WTC11 (cell line): Measurements from ENCODE around the gene CYBB. TPM values are rescaled to one million over a fixed set of nuclear protein-coding genes. Genes with fewer than 3 reads are reported as not detected.

Experiments
- ATAC-seq: fragments of 200-7000 bp; cut with Tn5 transposase; 2 replicates; pipeline ENCODE4 v1.10.0; 2021; ENCODE audit warnings: mild to moderate bottlenecking, moderate library complexity
- CTCF ChIA-PET: fragments of 300-600 bp; sonication (Branson Sonifier 250); formaldehyde crosslinking; loops from one replicate; lab custom pipeline; 2021; ENCODE audit warnings: antibody characterized with exemption; lab: Charles Lee
- POLR2A ChIA-PET: fragments of 350-600 bp; sonication (Branson Sonifier 250); formaldehyde crosslinking; loops from one replicate; lab custom pipeline; 2021; ENCODE audit warnings: antibody characterized with exemption; lab: Charles Lee
- DNase-seq: peaks from one replicate; pipeline ENCODE4 v3.0.0; 2021; ENCODE audit warnings: low spot score
- H3K27ac Mint-ChIP-seq: 2 replicates; pipeline ENCODE4 v1.8.0; 2021; ENCODE audit warnings: mixed read lengths
- H3K27me3 Mint-ChIP-seq: 2 replicates; pipeline ENCODE4 v1.8.0; 2021; ENCODE audit warnings: low read depth, mild to moderate bottlenecking, moderate library complexity, mixed read lengths
- H3K36me3 Mint-ChIP-seq: 2 replicates; pipeline ENCODE4 v1.8.0; 2021; ENCODE audit warnings: mixed read lengths
- H3K4me1 Mint-ChIP-seq: 2 replicates; pipeline ENCODE4 v1.8.0; 2022; ENCODE audit warnings: mixed read lengths
- H3K4me3 Mint-ChIP-seq: 2 replicates; pipeline ENCODE4 v1.8.0; 2021; ENCODE audit warnings: mild to moderate bottlenecking, moderate library complexity, mixed read lengths
- H3K9me3 Mint-ChIP-seq: 2 replicates; pipeline ENCODE4 v1.8.0; 2021; ENCODE audit warnings: mixed read lengths
- CREM ChIP-seq: sonication (generic); formaldehyde crosslinking; IDR thresholded peaks from 2 replicates; pipeline ENCODE4 v1.8.1; 2022; ENCODE audit warnings: mild to moderate bottlenecking, missing genetic modification reagents, moderate library complexity
- FOXJ3 ChIP-seq: sonication (generic); formaldehyde crosslinking; IDR thresholded peaks from 2 replicates; pipeline ENCODE4 v1.9.0; 2021; ENCODE audit warnings: missing genetic modification reagents, mild to moderate bottlenecking, borderline replicate concordance
- GABPB1 ChIP-seq: sonication (generic); formaldehyde crosslinking; IDR thresholded peaks from 2 replicates; pipeline ENCODE4 v1.8.1; 2023; ENCODE audit warnings: mild to moderate bottlenecking, missing genetic modification reagents
- GTF2I ChIP-seq: fragments of 250-450 bp; sonication (Bioruptor Pico); conservative IDR thresholded peaks from 2 replicates; pipeline ENCODE4 v1.4.0; 2021; ENCODE audit warnings: mild to moderate bottlenecking
- HMGA2 ChIP-seq: fragments of 250-450 bp; sonication (Bioruptor Pico); IDR thresholded peaks from 2 replicates; pipeline ENCODE4 v1.4.0; 2021; ENCODE audit warnings: mild to moderate bottlenecking, moderate library complexity
- NFE2L1 ChIP-seq: sonication (generic); formaldehyde crosslinking; IDR thresholded peaks from 2 replicates; pipeline ENCODE4 v1.8.1; 2023; ENCODE audit warnings: missing genetic modification reagents
- NFYB ChIP-seq: sonication (generic); formaldehyde crosslinking; conservative IDR thresholded peaks from 2 replicates; pipeline ENCODE4 v1.8.0; 2022; ENCODE audit warnings: low read depth, missing genetic modification reagents
- OVOL2 ChIP-seq: fragments of 250-450 bp; sonication (Bioruptor Pico); IDR thresholded peaks from 2 replicates; pipeline ENCODE4 v1.9.0; 2021; ENCODE audit warnings: mild to moderate bottlenecking, borderline replicate concordance
- PRRX2 ChIP-seq: fragments of 250-450 bp; sonication (Bioruptor Pico); IDR thresholded peaks from 2 replicates; pipeline ENCODE4 v1.8.0; 2021; ENCODE audit warnings: mild to moderate bottlenecking
- RORB ChIP-seq: fragments of 250-450 bp; sonication (Bioruptor Pico); IDR thresholded peaks from 2 replicates; pipeline ENCODE4 v1.9.0; 2021; ENCODE audit warnings: mild to moderate bottlenecking
- SMAD3 ChIP-seq: sonication (generic); formaldehyde crosslinking; IDR thresholded peaks from 2 replicates; pipeline ENCODE4 v1.8.0; 2022; ENCODE audit warnings: missing genetic modification reagents, mild to moderate bottlenecking, borderline replicate concordance
- SP1 ChIP-seq: sonication (generic); formaldehyde crosslinking; conservative IDR thresholded peaks from 2 replicates; pipeline ENCODE4 v1.8.1; 2022; ENCODE audit warnings: missing genetic modification reagents
- ZNF138 ChIP-seq: sonication (generic); formaldehyde crosslinking; conservative IDR thresholded peaks from 2 replicates; pipeline ENCODE4 v1.8.1; 2022; ENCODE audit warnings: mild to moderate bottlenecking, moderate library complexity, missing genetic modification reagents
- ZNF671 ChIP-seq: fragments of 250-450 bp; sonication (Bioruptor Pico); IDR thresholded peaks from 2 replicates; pipeline ENCODE4 v1.8.0; 2021; ENCODE audit warnings: mild to moderate bottlenecking
- total RNA-seq: library from RNA; stranded (reverse); gene quantifications from 3 replicates; pipeline ENCODE4 v1.2.3, GENCODE V29; 2021
- TF ChIP-seq, protein P1 (sequence below): sonication (generic); formaldehyde crosslinking; IDR thresholded peaks from 2 replicates; pipeline ENCODE4 v1.8.0; 2022; ENCODE audit warnings: mild to moderate bottlenecking, missing genetic modification reagents
- TF ChIP-seq, protein P2 (sequence below): sonication (generic); formaldehyde crosslinking; IDR thresholded peaks from 2 replicates; pipeline ENCODE4 v1.8.1; 2022; ENCODE audit warnings: missing genetic modification reagents, borderline replicate concordance
- TF ChIP-seq, protein P3 (sequence below): fragments of 250-450 bp; sonication (Bioruptor Pico); IDR thresholded peaks from 2 replicates; pipeline ENCODE4 v1.9.0; 2021; ENCODE audit warnings: moderate library complexity, mild to moderate bottlenecking, inconsistent platforms, borderline replicate concordance
- TF ChIP-seq, protein P4 (sequence below): sonication (generic); formaldehyde crosslinking; IDR thresholded peaks from 2 replicates; pipeline ENCODE4 v1.8.1; 2022; ENCODE audit warnings: low read depth, missing genetic modification reagents, borderline replicate concordance
- TF ChIP-seq, protein P5 (sequence below): sonication (generic); formaldehyde crosslinking; conservative IDR thresholded peaks from 2 replicates; pipeline ENCODE4 v1.8.1; 2022; ENCODE audit warnings: mild to moderate bottlenecking, missing genetic modification reagents
- TF ChIP-seq, protein P6 (sequence below): fragments of 250-450 bp; sonication (Bioruptor Pico); IDR thresholded peaks from 2 replicates; pipeline ENCODE4 v1.8.0; 2021; ENCODE audit warnings: mild to moderate bottlenecking
- TF ChIP-seq, protein P7 (sequence below): sonication (generic); formaldehyde crosslinking; IDR thresholded peaks from 2 replicates; pipeline ENCODE4 v1.8.1; 2022; ENCODE audit warnings: low read depth, mild to moderate bottlenecking, moderate library complexity, missing genetic modification reagents, borderline replicate concordance

CYBB gene
- total RNA-seq, 1 experiment from 2014 or later: 0.22 TPM

DNA sequence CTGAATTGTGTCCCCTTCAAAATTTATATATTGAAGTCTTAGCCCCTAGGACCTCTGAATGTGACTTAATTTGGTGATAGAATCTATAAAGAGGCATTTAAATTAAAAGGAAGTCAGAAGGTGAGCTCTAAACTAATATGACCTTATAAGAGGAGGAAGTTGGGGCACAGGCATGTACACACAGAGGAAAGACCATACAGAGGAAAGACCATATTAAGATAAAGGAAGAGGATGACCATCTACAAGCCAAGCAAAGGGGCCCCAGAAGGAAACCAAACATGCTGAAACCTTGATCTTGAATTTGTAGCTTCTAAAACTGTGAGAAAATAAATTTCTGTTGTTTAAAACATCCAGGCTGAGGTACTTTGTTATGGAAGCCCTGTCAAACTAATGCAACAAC is 26.9 kb upstream of the CYBB start (continued):
- TF ChIP-seq, protein P1, sequence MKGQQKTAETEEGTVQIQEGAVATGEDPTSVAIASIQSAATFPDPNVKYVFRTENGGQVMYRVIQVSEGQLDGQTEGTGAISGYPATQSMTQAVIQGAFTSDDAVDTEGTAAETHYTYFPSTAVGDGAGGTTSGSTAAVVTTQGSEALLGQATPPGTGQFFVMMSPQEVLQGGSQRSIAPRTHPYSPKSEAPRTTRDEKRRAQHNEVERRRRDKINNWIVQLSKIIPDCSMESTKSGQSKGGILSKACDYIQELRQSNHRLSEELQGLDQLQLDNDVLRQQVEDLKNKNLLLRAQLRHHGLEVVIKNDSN: no peak
- TF ChIP-seq ZNF671 (CRISPR knock-in tag): no peak
- no peak for TF ChIP-seq HMGA2
- TF ChIP-seq ZNF138 (CRISPR knock-in tag): no peak
- TF ChIP-seq SP1 (CRISPR knock-in tag): no peak
- TF ChIP-seq CREM (CRISPR knock-in tag): no peak
- TF ChIP-seq, protein P2, sequence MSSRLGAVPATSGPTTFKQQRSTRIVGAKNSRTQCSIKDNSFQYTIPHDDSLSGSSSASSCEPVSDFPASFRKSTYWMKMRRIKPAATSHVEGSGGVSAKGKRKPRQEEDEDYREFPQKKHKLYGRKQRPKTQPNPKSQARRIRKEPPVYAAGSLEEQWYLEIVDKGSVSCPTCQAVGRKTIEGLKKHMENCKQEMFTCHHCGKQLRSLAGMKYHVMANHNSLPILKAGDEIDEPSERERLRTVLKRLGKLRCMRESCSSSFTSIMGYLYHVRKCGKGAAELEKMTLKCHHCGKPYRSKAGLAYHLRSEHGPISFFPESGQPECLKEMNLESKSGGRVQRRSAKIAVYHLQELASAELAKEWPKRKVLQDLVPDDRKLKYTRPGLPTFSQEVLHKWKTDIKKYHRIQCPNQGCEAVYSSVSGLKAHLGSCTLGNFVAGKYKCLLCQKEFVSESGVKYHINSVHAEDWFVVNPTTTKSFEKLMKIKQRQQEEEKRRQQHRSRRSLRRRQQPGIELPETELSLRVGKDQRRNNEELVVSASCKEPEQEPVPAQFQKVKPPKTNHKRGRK (CRISPR knock-in tag): no peak
- TF ChIP-seq NFYB (CRISPR knock-in tag): no peak
- TF ChIP-seq FOXJ3 (CRISPR knock-in tag): no peak

DNA sequence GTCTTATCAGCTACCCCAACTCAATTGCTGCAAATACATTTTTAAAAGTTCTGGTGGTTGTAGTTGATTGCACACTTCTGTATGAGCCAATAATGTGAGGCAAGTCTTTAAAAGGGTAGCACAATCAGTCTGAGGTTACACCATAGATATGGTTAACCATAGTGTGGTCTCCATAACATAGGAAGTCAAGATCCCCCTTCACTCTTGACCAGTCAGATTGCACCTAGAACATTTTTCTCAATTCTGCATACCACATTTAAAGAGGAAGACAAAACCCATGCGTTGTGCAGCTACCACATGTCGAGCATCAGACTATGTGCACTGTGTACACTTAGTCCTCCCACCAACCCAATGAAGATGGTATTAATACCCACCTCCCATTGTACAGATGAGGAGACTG is 26.5 kb upstream of the CYBB start:
- CTCF ChIA-PET: no interaction called here
- POLR2A ChIA-PET: no interaction called here
- H3K36me3 Mint-ChIP-seq: no peaks in the 10 kb centered on the region

DNA sequence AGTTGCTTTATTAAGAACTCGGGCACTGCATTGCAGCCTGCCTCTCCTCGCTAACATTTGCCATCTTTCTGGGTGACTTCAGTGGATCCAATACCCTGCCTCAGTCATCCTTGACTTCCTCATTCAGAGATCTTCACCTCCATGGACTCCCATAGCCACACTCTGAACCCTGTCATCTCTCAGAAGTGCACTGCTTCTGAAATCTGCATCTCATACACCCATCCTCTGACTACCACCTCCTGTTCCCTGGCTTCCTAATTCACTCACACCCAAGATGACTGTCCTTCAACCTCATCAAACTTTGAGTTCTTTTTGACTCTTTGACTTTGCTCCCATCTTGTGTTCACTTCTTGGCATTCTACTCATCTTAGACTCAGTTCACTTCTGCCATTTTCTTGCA is 25.3 kb upstream of the CYBB start:
- Mint-ChIP-seq H3K4me3 (no peak overlapping the region), H3K9me3 (no peaks in the 10 kb centered on the region), H3K27me3 (no peaks in the 10 kb centered on the region; the same call in 1 of the 2 replicates), H3K27ac (no peak overlapping the region), H3K4me1 (no peaks in the 10 kb centered on the region), H3K36me3 (no peaks in the 10 kb centered on the region)
- DNase-seq (no peak), ATAC-seq (no peak)
- ChIA-PET POLR2A (no interaction called here), CTCF (interaction anchor here (0.7 kb wide), 1 partner anchor 9 kb away, joined by 4 read pairs; no protein-coding TSS in a partner anchor)
- TF ChIP-seq GTF2I (no peak), FOXJ3 (CRISPR knock-in tag) (no peak), RORB (no peak), PRRX2 (CRISPR knock-in tag) (no peak), OVOL2 (no peak), NFE2L1 (CRISPR knock-in tag) (no peak), SMAD3 (CRISPR knock-in tag) (no peak), GABPB1 (CRISPR knock-in tag) (no peak)
- TF ChIP-seq, protein P3, sequence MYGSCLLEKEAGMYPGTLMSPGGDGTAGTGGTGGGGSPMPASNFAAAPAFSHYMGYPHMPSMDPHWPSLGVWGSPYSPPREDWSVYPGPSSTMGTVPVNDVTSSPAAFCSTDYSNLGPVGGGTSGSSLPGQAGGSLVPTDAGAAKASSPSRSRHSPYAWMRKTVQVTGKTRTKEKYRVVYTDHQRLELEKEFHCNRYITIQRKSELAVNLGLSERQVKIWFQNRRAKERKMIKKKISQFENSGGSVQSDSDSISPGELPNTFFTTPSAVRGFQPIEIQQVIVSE: no peak
- TF ChIP-seq, protein P4, sequence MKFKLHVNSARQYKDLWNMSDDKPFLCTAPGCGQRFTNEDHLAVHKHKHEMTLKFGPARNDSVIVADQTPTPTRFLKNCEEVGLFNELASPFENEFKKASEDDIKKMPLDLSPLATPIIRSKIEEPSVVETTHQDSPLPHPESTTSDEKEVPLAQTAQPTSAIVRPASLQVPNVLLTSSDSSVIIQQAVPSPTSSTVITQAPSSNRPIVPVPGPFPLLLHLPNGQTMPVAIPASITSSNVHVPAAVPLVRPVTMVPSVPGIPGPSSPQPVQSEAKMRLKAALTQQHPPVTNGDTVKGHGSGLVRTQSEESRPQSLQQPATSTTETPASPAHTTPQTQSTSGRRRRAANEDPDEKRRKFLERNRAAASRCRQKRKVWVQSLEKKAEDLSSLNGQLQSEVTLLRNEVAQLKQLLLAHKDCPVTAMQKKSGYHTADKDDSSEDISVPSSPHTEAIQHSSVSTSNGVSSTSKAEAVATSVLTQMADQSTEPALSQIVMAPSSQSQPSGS: no peak
- TF ChIP-seq, protein P5, sequence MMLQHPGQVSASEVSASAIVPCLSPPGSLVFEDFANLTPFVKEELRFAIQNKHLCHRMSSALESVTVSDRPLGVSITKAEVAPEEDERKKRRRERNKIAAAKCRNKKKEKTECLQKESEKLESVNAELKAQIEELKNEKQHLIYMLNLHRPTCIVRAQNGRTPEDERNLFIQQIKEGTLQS (CRISPR knock-in tag): no peak
- TF ChIP-seq, protein P6, sequence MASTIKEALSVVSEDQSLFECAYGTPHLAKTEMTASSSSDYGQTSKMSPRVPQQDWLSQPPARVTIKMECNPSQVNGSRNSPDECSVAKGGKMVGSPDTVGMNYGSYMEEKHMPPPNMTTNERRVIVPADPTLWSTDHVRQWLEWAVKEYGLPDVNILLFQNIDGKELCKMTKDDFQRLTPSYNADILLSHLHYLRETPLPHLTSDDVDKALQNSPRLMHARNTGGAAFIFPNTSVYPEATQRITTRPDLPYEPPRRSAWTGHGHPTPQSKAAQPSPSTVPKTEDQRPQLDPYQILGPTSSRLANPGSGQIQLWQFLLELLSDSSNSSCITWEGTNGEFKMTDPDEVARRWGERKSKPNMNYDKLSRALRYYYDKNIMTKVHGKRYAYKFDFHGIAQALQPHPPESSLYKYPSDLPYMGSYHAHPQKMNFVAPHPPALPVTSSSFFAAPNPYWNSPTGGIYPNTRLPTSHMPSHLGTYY: no peak
- TF ChIP-seq, protein P7, sequence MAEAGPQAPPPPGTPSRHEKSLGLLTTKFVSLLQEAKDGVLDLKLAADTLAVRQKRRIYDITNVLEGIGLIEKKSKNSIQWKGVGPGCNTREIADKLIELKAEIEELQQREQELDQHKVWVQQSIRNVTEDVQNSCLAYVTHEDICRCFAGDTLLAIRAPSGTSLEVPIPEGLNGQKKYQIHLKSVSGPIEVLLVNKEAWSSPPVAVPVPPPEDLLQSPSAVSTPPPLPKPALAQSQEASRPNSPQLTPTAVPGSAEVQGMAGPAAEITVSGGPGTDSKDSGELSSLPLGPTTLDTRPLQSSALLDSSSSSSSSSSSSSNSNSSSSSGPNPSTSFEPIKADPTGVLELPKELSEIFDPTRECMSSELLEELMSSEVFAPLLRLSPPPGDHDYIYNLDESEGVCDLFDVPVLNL (CRISPR knock-in tag): no peak

More for the DNA sequence above, 26.5 kb upstream of the CYBB start:
- no peaks in the 10 kb centered on the region for H3K9me3 Mint-ChIP-seq
- TF ChIP-seq, protein P4: no peak
- TF ChIP-seq, all 79 proteins: peak for 0
- Mint-ChIP-seq H3K27me3 (no peaks in the 10 kb centered on the region; the same call in 1 of the 2 replicates), H3K27ac (no peak overlapping the region), H3K4me1 (no peaks in the 10 kb centered on the region), H3K4me3 (no peak overlapping the region)
- no peak for ATAC-seq
- no peak for DNase-seq
